GM13977 (cell line): ENCODE data around the gene SMCHD1.
"Not testable (repeated sequence)": the region's sequence is repeated elsewhere in the genome, so short reads cannot be mapped to it uniquely, and the experiment has no call there.

Experiments
- DNase-seq: peaks from one replicate; pipeline ENCODE4 v3.0.0; 2012; ENCODE audit warnings: low spot score
- in situ Hi-C: fragments of 300-500 bp; cut with MboI; formaldehyde crosslinking; loops from one replicate; pipeline ENCODE4 v1.12.0; 2022; ENCODE audit warnings: low sequenced_read_pairs, low pct_unique_long_range_greater_than_20kb, mixed read lengths, inconsistent platforms; ENCODE audit not compliant: unreplicated experiment
- TF ChIP-seq, protein P1 (sequence below): IDR thresholded peaks from 2 replicates; pipeline ENCODE4 v1.5.1; 2012; ENCODE audit warnings: mild to moderate bottlenecking, control low read depth; ENCODE audit not compliant: insufficient read depth; ENCODE audit errors: extremely low read depth, missing control alignments

SMCHD1 gene

DNA sequence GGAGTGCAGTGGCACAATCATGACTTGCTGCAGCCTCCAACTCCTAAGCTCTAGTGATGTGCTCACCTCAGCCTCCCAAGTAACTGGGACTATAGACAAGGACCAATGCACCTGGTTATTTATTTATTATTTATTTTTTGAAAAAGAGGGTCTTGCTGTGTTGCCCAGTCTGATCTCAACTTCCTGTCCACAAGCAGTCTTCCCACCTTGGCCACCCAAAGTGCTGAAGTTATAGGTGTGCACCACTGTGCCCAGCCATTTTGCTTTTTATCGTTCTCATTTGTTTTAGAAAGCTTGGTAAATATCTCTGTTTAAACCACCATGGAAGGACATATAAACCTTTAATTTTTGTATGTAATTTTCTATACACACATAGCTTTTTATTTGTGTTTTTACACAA, 74.2 kb downstream of the SMCHD1 start:
- DNase-seq: no peak
- TF ChIP-seq, protein P1, sequence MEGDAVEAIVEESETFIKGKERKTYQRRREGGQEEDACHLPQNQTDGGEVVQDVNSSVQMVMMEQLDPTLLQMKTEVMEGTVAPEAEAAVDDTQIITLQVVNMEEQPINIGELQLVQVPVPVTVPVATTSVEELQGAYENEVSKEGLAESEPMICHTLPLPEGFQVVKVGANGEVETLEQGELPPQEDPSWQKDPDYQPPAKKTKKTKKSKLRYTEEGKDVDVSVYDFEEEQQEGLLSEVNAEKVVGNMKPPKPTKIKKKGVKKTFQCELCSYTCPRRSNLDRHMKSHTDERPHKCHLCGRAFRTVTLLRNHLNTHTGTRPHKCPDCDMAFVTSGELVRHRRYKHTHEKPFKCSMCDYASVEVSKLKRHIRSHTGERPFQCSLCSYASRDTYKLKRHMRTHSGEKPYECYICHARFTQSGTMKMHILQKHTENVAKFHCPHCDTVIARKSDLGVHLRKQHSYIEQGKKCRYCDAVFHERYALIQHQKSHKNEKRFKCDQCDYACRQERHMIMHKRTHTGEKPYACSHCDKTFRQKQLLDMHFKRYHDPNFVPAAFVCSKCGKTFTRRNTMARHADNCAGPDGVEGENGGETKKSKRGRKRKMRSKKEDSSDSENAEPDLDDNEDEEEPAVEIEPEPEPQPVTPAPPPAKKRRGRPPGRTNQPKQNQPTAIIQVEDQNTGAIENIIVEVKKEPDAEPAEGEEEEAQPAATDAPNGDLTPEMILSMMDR: no peak
- in situ Hi-C loops: no loop called here

DNA sequence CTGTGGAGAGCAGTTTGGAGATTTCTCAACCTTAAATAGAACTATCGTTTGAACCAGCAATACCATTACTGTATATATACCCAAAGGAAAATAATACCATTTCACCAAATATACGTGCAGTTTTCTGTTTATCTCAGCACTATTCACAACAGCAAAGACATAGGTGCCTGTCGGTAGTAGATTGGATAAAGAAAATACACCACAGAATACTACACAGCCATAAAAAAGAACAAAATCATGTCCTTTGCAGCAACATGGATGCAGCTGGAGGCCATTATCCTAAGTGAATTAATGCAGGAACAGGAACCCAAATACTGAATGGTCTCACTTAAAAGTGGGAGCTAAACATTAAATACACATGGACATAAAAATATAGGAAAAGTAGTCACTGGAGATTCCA, 81.3 kb downstream of the SMCHD1 start:
- DNase-seq: no peak
- in situ Hi-C loops: no loop called here
- TF ChIP-seq, protein P1: no peak

DNA sequence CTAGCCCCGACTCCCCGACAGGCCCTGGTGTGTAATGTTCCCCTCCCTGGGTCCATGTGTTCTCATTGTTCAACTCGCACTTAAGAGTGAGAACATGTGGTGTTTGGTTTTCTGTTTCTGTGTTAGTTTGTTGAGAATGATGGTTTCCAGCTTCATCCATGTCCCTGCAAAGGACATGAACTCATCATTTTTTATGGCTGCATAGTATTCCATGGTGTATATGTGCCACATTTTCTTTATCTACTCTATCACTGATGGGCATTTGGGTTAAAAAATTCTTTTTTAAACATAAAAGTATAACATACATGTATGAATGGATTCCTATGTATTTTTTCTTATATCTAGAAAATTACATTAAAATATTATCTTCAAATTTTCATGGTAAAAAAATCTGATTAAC, 84.6 kb downstream of the SMCHD1 start:
- in situ Hi-C loops: not testable (repeated sequence)

DNA sequence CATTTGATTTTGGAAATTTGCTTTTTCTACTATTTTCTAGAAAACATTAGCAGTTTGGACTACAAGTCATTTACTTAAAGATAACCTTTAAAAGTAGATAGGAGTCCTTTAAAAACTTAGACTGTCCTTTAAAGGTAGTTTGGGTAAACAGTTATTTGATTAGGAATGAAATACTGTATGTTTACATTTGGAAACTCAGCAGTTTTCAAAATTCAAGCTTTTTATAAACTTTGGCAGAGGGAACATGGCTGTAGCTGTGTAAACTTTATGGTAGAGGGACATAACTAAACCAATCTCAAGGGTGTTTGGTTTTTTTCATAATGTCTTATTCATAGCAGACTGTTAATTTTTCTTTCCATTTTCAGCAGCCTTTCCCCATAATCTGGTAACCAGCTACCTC, 90.7 kb downstream of the SMCHD1 start:
- in situ Hi-C loops: no loop called here
- no peak for DNase-seq
- TF ChIP-seq, protein P1: no peak

More for the DNA sequence above, 84.6 kb downstream of the SMCHD1 start:
- not testable (repeated sequence) for DNase-seq

DNA sequence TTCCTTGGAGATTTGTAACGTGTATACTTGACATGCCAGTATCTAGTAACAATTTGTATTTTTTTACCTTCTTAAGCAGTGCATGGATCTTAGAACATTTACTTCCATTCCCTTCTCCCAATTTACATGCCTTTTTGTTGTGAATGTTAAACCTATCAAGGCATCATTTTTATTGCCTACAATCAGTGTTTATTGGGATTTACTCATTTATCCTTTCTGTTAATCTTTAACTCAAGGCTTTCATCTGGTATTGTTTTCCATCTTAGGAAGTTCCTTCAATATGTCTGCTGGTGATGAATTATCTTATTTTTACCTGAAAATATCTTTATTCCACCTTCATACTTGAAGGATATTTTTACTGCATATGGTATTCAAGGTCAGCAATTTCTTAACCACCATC, 102.8 kb downstream of the SMCHD1 start:
- TF ChIP-seq, protein P1: no peak
- in situ Hi-C loops: no loop called here
- no peak for DNase-seq

DNA sequence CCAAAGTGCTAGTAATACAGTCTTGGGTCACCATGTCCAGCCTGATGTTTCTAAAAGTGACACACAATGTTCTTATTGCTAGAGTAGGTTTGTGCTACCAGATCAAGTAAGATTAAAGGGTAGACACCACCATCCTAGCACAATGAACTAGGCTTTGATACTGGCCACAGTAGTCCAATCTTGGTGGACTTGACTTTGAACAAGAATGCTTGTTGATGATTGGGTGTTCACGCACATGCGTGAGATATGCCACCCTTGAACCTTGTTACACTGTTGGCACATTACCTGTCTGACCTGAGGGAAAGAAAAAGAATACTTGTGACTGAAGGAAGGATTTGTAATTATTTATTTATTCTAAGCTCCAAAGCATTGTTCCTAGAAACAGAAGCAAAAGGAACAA, 119.1 kb downstream of the SMCHD1 start:
- TF ChIP-seq, protein P1: no peak
- in situ Hi-C loops: no loop called here

DNA sequence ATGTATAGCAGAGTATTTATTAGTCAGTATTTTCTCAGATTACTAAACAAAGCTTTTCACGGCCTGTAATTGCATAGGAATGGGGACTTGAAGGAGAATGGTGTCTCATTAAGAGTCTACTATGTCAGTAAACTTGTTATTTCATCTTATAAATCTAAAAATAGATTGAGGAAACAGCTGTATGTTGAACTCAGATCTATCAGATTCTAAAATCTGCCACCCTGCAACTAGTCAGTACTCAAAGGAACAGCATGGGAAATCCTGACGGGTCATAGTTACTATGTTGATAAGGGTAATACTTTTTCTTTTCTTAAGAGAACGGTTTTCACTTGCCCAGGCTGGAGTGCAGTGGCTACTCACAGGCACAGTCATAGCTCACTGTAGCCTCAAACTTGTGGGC, 121.1 kb downstream of the SMCHD1 start:
- TF ChIP-seq, protein P1: no peak
- DNase-seq: no peak
- in situ Hi-C loops: no loop called here

More for the DNA sequence above, 119.1 kb downstream of the SMCHD1 start:
- no peak for DNase-seq
